ENCODE results near the gene LPP. TPM values are rescaled to one million over a fixed set of nuclear protein-coding genes. Genes with fewer than 3 reads are reported as not detected.

Gene LPP
- total RNA-seq, 1 donor from 2014 or later = 222 TPM

DNA sequence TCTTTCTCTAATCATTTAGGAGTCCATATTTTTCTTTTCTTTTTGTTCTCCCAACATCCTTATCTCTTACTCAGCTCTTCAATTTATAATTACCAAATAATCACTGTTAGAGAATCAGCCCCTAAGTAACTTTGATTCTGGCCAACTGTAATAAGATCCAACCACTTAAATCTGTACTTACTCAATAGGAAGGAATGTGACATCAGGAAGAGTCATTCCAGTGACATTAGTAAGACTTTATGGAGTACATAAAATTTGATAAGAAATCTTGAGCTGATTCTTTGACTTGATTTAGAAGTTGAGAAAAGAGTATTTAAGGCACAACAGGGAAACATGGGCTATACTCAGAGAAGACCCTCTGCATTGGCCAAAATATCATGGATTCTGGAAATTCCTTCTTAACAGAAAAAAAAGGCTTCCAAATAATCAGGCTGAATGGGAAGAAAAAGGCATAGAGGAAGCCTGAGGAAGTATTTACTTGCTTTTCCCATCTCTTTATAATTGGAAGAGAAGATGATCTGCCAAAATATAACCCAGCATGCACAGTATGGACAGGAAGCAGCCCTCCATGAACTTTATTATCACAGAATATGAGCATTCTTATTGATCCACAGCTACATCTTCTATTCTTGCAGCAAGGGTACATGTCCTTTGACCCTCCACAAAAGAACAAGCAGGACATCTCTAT is 728.1 kb downstream of the LPP start:
- DNase-seq (ENCODE audit: low read depth) (peak; percentile 98), FAIRE-seq (peak; percentile 39)
- Histone ChIP-seq H3K9ac (ENCODE audit: low read length) (peak overlapping the region; percentile 23), H3K27me3 (ENCODE audit: insufficient read depth, low read length) (no peaks in the 10 kb centered on the region), H3K9me3 (ENCODE audit: insufficient read depth, low read depth, low read length) (no peaks in the 10 kb centered on the region), H3K4me3 (ENCODE audit: insufficient read depth, low read depth, low read length) (no peak overlapping the region), H3K36me3 (ENCODE audit: insufficient read depth, low read length) (peaks cover 2% of the 10 kb centered on the region), H3K79me2 (ENCODE audit: insufficient read depth, low read length) (no peaks in the 10 kb centered on the region), H3K27ac (ENCODE audit: low read depth, low read length) (peak overlapping the region; percentile 74), H4K20me1 (ENCODE audit: insufficient read depth, low read length) (no peaks in the 10 kb centered on the region), H3K4me1 (ENCODE audit: insufficient read depth, low read length) (peaks cover 16% of the 10 kb centered on the region), H3K4me2 (ENCODE audit: low read length) (peak overlapping the region; percentile 45), H2AFZ (ENCODE audit: low read depth, low read length) (no peak overlapping the region)
- Mint-ChIP-seq H3K36me3 (ENCODE audit: low read depth, unreplicated experiment) (peaks cover 11% of the 10 kb centered on the region), H3K27me3 (ENCODE audit: low read depth, unreplicated experiment) (no peaks in the 10 kb centered on the region), H3K9me3 (ENCODE audit: unreplicated experiment) (no peaks in the 10 kb centered on the region), H3K27ac (ENCODE audit: unreplicated experiment) (peak overlapping the region; percentile 95), H3K4me1 (ENCODE audit: low read depth, unreplicated experiment) (peaks cover 19% of the 10 kb centered on the region), H3K4me3 (ENCODE audit: unreplicated experiment) (peak overlapping the region; percentile 18)
- no peak for TF ChIP-seq EZH2 (IDR thresholded peaks at IDR 0.05; ENCODE audit: insufficient read depth, low read length)
- TF ChIP-seq, protein P1, sequence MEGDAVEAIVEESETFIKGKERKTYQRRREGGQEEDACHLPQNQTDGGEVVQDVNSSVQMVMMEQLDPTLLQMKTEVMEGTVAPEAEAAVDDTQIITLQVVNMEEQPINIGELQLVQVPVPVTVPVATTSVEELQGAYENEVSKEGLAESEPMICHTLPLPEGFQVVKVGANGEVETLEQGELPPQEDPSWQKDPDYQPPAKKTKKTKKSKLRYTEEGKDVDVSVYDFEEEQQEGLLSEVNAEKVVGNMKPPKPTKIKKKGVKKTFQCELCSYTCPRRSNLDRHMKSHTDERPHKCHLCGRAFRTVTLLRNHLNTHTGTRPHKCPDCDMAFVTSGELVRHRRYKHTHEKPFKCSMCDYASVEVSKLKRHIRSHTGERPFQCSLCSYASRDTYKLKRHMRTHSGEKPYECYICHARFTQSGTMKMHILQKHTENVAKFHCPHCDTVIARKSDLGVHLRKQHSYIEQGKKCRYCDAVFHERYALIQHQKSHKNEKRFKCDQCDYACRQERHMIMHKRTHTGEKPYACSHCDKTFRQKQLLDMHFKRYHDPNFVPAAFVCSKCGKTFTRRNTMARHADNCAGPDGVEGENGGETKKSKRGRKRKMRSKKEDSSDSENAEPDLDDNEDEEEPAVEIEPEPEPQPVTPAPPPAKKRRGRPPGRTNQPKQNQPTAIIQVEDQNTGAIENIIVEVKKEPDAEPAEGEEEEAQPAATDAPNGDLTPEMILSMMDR (IDR thresholded peaks at IDR 0.05; ENCODE audit: insufficient read depth, low read depth, low read length) = no peak

DNA sequence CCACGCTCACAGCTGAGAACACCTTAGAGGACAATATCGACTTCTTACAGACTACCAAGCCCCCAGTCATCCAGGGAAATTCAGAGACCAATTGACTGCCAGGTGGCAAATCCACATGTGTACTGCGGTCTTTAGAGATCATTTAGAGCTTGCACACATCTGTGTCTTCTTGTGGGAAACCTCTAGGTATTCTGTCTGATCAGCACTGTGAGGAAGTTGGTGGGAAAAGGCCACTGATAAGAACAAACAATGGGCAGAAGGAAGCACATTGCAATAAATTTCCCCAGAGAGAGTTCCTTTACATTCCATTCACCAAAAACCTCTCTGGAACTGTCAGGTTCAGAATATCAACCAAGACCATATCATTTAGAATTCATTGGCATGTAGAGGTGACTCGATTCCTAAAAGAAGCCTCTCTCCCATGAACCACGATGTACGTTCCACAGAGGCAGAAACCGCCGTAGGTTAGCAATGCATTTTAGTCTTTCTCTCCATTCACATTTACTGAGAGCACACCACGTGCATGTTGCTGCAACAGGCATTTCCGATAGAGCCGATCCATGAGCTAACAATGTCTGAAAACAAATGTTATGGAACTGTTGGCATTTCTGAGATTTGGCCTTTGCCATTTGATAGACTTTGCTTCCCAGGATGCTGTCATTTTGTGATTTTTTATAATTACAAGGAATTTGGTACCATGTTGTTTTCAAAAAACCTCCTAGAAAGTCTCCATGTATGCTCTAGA is 730.5 kb downstream of the LPP start:
- Histone ChIP-seq H2AFZ (ENCODE audit: low read depth, low read length) (no peak overlapping the region), H3K79me2 (ENCODE audit: insufficient read depth, low read length) (no peaks in the 10 kb centered on the region), H3K27ac (ENCODE audit: low read depth, low read length) (no peak overlapping the region), H3K4me2 (ENCODE audit: low read length) (no peak overlapping the region), H3K9ac (ENCODE audit: low read length) (no peak overlapping the region), H3K36me3 (ENCODE audit: insufficient read depth, low read length) (peaks cover 6% of the 10 kb centered on the region), H3K27me3 (ENCODE audit: insufficient read depth, low read length) (no peaks in the 10 kb centered on the region), H4K20me1 (ENCODE audit: insufficient read depth, low read length) (no peaks in the 10 kb centered on the region), H3K4me1 (ENCODE audit: insufficient read depth, low read length) (peaks cover 20% of the 10 kb centered on the region), H3K4me3 (ENCODE audit: insufficient read depth, low read depth, low read length) (no peak overlapping the region), H3K9me3 (ENCODE audit: insufficient read depth, low read depth, low read length) (no peaks in the 10 kb centered on the region)
- H3K36me3 Mint-ChIP-seq (ENCODE audit: low read depth, unreplicated experiment) = peaks cover 8% of the 10 kb centered on the region
- no peak for TF ChIP-seq EZH2 (IDR thresholded peaks at IDR 0.05; ENCODE audit: insufficient read depth, low read length)
- TF ChIP-seq, protein P1 (IDR thresholded peaks at IDR 0.05; ENCODE audit: insufficient read depth, low read depth, low read length) = no peak
- H3K27ac Mint-ChIP-seq (ENCODE audit: unreplicated experiment) = no peak overlapping the region
- H3K4me1 Mint-ChIP-seq (ENCODE audit: low read depth, unreplicated experiment) = peaks cover 28% of the 10 kb centered on the region
- no peak overlapping the region for H3K4me3 Mint-ChIP-seq (ENCODE audit: unreplicated experiment)
- H3K27me3 Mint-ChIP-seq (ENCODE audit: low read depth, unreplicated experiment) = no peaks in the 10 kb centered on the region
- FAIRE-seq (no peak), DNase-seq (ENCODE audit: low read depth) (no peak)
- no peaks in the 10 kb centered on the region for H3K9me3 Mint-ChIP-seq (ENCODE audit: unreplicated experiment)
